ENCODE results near the gene SRPRB. TPM values are rescaled to one million over a fixed set of nuclear protein-coding genes. Genes with fewer than 3 reads are reported as not detected.

SRPRB gene
- total RNA-seq, 1 experiment from 2014 or later: 54.8 TPM

DNA sequence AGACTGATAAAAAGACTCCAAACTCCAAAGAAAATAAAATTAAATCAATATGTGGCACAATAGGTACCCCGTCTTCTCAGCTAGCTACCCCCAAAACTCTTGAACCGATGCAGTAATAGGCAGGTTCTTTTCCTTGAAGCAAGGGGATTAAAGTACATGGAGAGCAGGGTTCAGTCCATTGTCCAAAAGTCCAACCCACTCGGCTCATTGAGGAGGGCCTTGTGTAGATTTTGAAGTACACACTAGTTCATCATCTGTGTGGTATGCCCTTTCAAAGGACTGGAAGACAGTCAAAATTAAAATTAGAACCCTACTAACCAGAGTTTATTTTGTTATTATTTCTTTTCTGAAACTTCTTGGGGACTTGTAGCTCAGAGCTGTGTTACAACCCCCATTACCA is 36.1 kb upstream of the SRPRB start:
- Histone ChIP-seq H2BK15ac (ENCODE audit: low read depth, low read length) (no peak overlapping the region), H3K18ac (ENCODE audit: insufficient read length, low read depth, low read length) (no peak overlapping the region), H4K20me1 (ENCODE audit: control insufficient read depth, insufficient read depth, insufficient read length) (no peaks in the 10 kb centered on the region), H2AK5ac (ENCODE audit: insufficient read length, low read length) (no peak overlapping the region), H2BK20ac (ENCODE audit: low read depth, low read length, poor library complexity, severe bottlenecking) (no peak overlapping the region), H3K23ac (ENCODE audit: insufficient read length, low read depth, low read length) (no peak overlapping the region), H3K27ac (ENCODE audit: insufficient read length, low read depth, low read length) (no peak overlapping the region), H3K4me1 (ENCODE audit: insufficient read depth, low read length) (no peaks in the 10 kb centered on the region), H3T11ph (ENCODE audit: low read length) (no peak overlapping the region), H4K8ac (replicated peaks; ENCODE audit: insufficient read length, low read depth, low read length) (no peak overlapping the region), H2BK12ac (ENCODE audit: insufficient read length, low read depth, low read length) (no peak overlapping the region), H3K4ac (ENCODE audit: low read depth, low read length) (no peak overlapping the region), H3K14ac (ENCODE audit: insufficient read depth, low read length) (no peak overlapping the region), H3K79me1 (ENCODE audit: insufficient read depth, low read depth, low read length, poor library complexity, severe bottlenecking) (no peaks in the 10 kb centered on the region), H4K5ac (ENCODE audit: insufficient read length, low read depth, low read length) (no peak overlapping the region), H3K9me3 (ENCODE audit: control insufficient read depth, low read depth, low read length) (no peaks in the 10 kb centered on the region), H3K23me2 (ENCODE audit: insufficient read length, low read depth, low read length, poor library complexity, severe bottlenecking) (no peaks in the 10 kb centered on the region), H3K56ac (ENCODE audit: insufficient read length, low read depth, low read length) (no peak overlapping the region), H2BK5ac (ENCODE audit: insufficient read length, low read length) (no peak overlapping the region), H3K4me2 (ENCODE audit: insufficient read depth, insufficient read length, low read length) (no peak overlapping the region), H3K27me3 (ENCODE audit: insufficient read depth, low read length) (no peaks in the 10 kb centered on the region), H4K91ac (ENCODE audit: insufficient read length, low read depth, low read length) (no peak overlapping the region), H3K9ac (ENCODE audit: extremely low read depth, insufficient read length, low read length) (no peak overlapping the region), H2BK120ac (ENCODE audit: low read depth, low read length, poor library complexity, severe bottlenecking) (no peak overlapping the region), H2AFZ (ENCODE audit: low read length) (no peak overlapping the region), H3K79me2 (ENCODE audit: insufficient read depth, low read length) (no peaks in the 10 kb centered on the region)
- Mint-ChIP-seq H3K9me3 (no peaks in the 10 kb centered on the region; a peak in 1 of 5 replicates), H3K27ac (no peak overlapping the region), H3K27me3 (ENCODE audit: low read depth) (peaks cover 3% of the 10 kb centered on the region; the same call in 1 of the 2 replicates), H3K4me1 (peaks cover 3 to 7% of the 10 kb centered on the region in 2 experiments; a peak in 3 of 4 replicates), H3K4me3 (no peak overlapping the region), H3K36me3 (ENCODE audit: insufficient read depth in 1 of 3, low read depth in 3 of 3) (no peaks in the 10 kb centered on the region)
- TF ChIP-seq CTCF (conservative IDR thresholded peaks at IDR 0.05): no peak
- no peak for DNase-seq
- no CpG with 5 or more reads among the region's 3 CpGs for WGBS (ENCODE audit: extremely low coverage, insufficient read length, low lambda C conversion rate)
